B cell (primary cell): ENCODE results near the gene LIPN. TPM values are rescaled to one million over a fixed set of nuclear protein-coding genes. Genes with fewer than 3 reads are reported as not detected.

Experiments used
- ATAC-seq: fragments of 200-7000 bp; cut with Tn5 transposase; one replicate; pipeline ENCODE4 v1.10.0; 2021; ENCODE audit warnings: low read depth, mild to moderate bottlenecking, moderate number of reproducible peaks, moderate library complexity
- CTCF ChIA-PET: fragments of 350-600 bp; sonication (Branson Sonifier 250); formaldehyde crosslinking; loops from one replicate; lab custom pipeline; 2021; ENCODE audit warnings: antibody characterized with exemption, inconsistent platforms; lab: Charles Lee
- POLR2A ChIA-PET: fragments of 350-600 bp; sonication (Branson Sonifier 250); formaldehyde crosslinking; loops from one replicate; lab custom pipeline; 2021; ENCODE audit warnings: antibody characterized with exemption; lab: Charles Lee
- DNase-seq: peaks from one replicate; pipeline ENCODE4 v3.0.0; 2013
- H2AFZ ChIP-seq: 2 replicates; pipeline ENCODE4 v1.6.1; 2012; ENCODE audit warnings: mild to moderate bottlenecking, low read depth, low read length; ENCODE audit not compliant: insufficient read depth, poor library complexity, severe bottlenecking
- H3K27ac ChIP-seq, 2 donors: 1 replicate in 1 of 2; 2 replicates in 1 of 2; pipeline ENCODE4 v1.5.1; 2012 to 2013; ENCODE audit warnings: low read length in 2 of 2, mild to moderate bottlenecking in 2 of 2, moderate library complexity in 1 of 2
- H3K27me3 ChIP-seq, 4 experiments: fragments of 200-600 bp in 1 of 4; sonication (generic) in 1 of 4; replicated peaks in 1 of 4; 1 replicate in 2 of 4; 2 replicates in 2 of 4; pipeline versions ENCODE4 v1.6.1 to v1.7.0; 2013 to 2016; ENCODE audit warnings: low read length in 3 of 4, mild to moderate bottlenecking in 2 of 4, mixed read lengths in 1 of 4, moderate library complexity in 1 of 4; ENCODE audit not compliant: insufficient read depth in 4 of 4, control insufficient read depth in 3 of 4; ENCODE audit errors: control extremely low read depth in 1 of 4
- H3K36me3 ChIP-seq, 2 experiments: replicated peaks in 1 of 2; 1 replicate in 1 of 2; 2 replicates in 1 of 2; pipeline versions ENCODE4 v1.6.1 to v1.7.1; 2013; ENCODE audit warnings: low read length in 1 of 2; ENCODE audit not compliant: insufficient read depth in 2 of 2, control insufficient read depth in 1 of 2; ENCODE audit errors: control extremely low read depth in 1 of 2, extremely low read depth in 1 of 2
- H3K4me1 ChIP-seq, 2 donors: fragments of 200-600 bp in 1 of 2; sonication (generic) in 1 of 2; 1 replicate in 1 of 2; 2 replicates in 1 of 2; pipeline versions ENCODE4 v1.5.1 to v1.6.1; 2013 to 2017; ENCODE audit warnings: low read length in 2 of 2; ENCODE audit not compliant: control insufficient read depth in 2 of 2, insufficient read depth in 2 of 2
- H3K4me2 ChIP-seq: replicated peaks from 2 replicates; pipeline ENCODE3; 2012; ENCODE audit warnings: mild to moderate bottlenecking, low read depth, low read length; ENCODE audit not compliant: poor library complexity, severe bottlenecking
- H3K4me3 ChIP-seq, 5 experiments: fragments of 200-600 bp in 1 of 5; sonication (generic) in 1 of 5; 1 replicate in 3 of 5; 2 replicates in 2 of 5; pipeline versions ENCODE4 v1.5.1 to v1.7.0; 2011 to 2016; ENCODE audit warnings: low read length in 4 of 5, mild to moderate bottlenecking in 4 of 5, low read depth in 2 of 5, control low read depth in 1 of 5, moderate library complexity in 1 of 5; ENCODE audit not compliant: insufficient read depth in 1 of 5; ENCODE audit errors: control extremely low read depth in 1 of 5, extremely low read depth in 1 of 5
- H3K79me2 ChIP-seq: fragments of 200-600 bp; sonication (generic); one replicate; pipeline ENCODE4 v1.6.0; 2016; ENCODE audit warnings: low read length; ENCODE audit not compliant: control insufficient read depth, insufficient read depth
- H3K9ac ChIP-seq: fragments of 200-600 bp; sonication (generic); 2 replicates; pipeline ENCODE4 v1.6.1; 2017; ENCODE audit warnings: mild to moderate bottlenecking, low read length, moderate library complexity
- H3K9me3 ChIP-seq, 3 donors: one replicate each; pipeline versions ENCODE4 v1.6.1 to v1.7.1; 2013; ENCODE audit warnings: low read length in 2 of 3; ENCODE audit not compliant: control insufficient read depth in 2 of 3, insufficient read depth in 1 of 3; ENCODE audit errors: control extremely low read depth in 1 of 3
- H4K20me1 ChIP-seq: 2 replicates; pipeline ENCODE4 v1.6.0; 2012; ENCODE audit warnings: mild to moderate bottlenecking, low read length; ENCODE audit not compliant: insufficient read depth, control insufficient read depth, poor library complexity, severe bottlenecking
- H3K27ac Mint-ChIP-seq: one replicate; pipeline ENCODE4 v1.8.0; 2021; ENCODE audit warnings: mixed read lengths
- H3K27me3 Mint-ChIP-seq: one replicate; pipeline ENCODE4 v1.8.0; 2021; ENCODE audit warnings: mixed read lengths
- H3K4me1 Mint-ChIP-seq: one replicate; pipeline ENCODE4 v1.8.0; 2021; ENCODE audit warnings: mixed read lengths
- H3K4me3 Mint-ChIP-seq: one replicate; pipeline ENCODE4 v1.8.0; 2021; ENCODE audit warnings: mixed read lengths
- H3K9me3 Mint-ChIP-seq: one replicate; pipeline ENCODE4 v1.8.0; 2022; ENCODE audit warnings: mixed read lengths; ENCODE audit not compliant: insufficient read depth
- CTCF ChIP-seq: fragments of 200-600 bp; IDR thresholded peaks from one replicate; pipeline ENCODE4 v1.8.0; 2022; ENCODE audit warnings: antibody characterized with exemption, mild to moderate bottlenecking
- EZH2 ChIP-seq: IDR thresholded peaks from 2 replicates; pipeline ENCODE4 v1.6.1; 2012; ENCODE audit warnings: borderline replicate concordance, low read depth, mild to moderate bottlenecking, moderate library complexity, low read length; ENCODE audit not compliant: insufficient read depth, poor library complexity, severe bottlenecking
- WGBS: methylation state at CpG from one replicate; pipeline ENCODE4 v1.1.5; 2013; ENCODE audit warnings: missing lambda C conversion rate; ENCODE audit not compliant: insufficient coverage; 5-methylcytosine and 5-hydroxymethylcytosine counted together
- intact Hi-C: fragments of 100-400 bp; cut with micrococcal nuclease; formaldehyde crosslinking; loops from one replicate; pipeline ENCODE4 v1.10.0; 2022
- polyA plus RNA-seq: library from polyadenylated mRNA; depleted of rRNA; stranded (reverse); fragments of >200 nt; gene quantifications from 2 replicates; pipeline ENCODE4 v1.2.3, GENCODE V29; 2012
- total RNA-seq, 2 donors: library from RNA; stranded (reverse); fragments of 120-200 nt in 1 of 2; gene quantifications; 1 replicate in 1 of 2; 2 replicates in 1 of 2; pipeline versions ENCODE4 v1.2.3 to v1.2.4, GENCODE V29; 2013 to 2022

The LIPN gene
- total and polyA plus RNA-seq, 2 donors (not counting 1 experiment from before 2014, with no cell fraction given), result 0.12 TPM; not detected in 1

- peaks cover 5% of the 10 kb centered on the region for H3K27me3 Mint-ChIP-seq
- WGBS, result 63% methylated on average over 2 of the region's 3 CpGs
- H3K36me3 ChIP-seq, result no peaks in the 10 kb centered on the region
- no peak overlapping the region for H3K27ac Mint-ChIP-seq
- H3K79me2 ChIP-seq, result no peaks in the 10 kb centered on the region
- H3K9me3 Mint-ChIP-seq, result peaks cover 2% of the 10 kb centered on the region
- no peak for ATAC-seq
- H2AFZ ChIP-seq, result peak overlapping the region; percentile 25
- no peak overlapping the region for H3K4me3 Mint-ChIP-seq
- no peak overlapping the region for H3K27ac ChIP-seq
- TF ChIP-seq EZH2 (no peak), CTCF (no peak)
- H3K9me3 ChIP-seq, result no peaks in the 10 kb centered on the region
- ChIA-PET POLR2A (no interaction called here), CTCF (no interaction called here)
- intact Hi-C loops, result no loop called here
- no peak overlapping the region for H3K9ac ChIP-seq
- H3K4me1 ChIP-seq, result peaks cover 6 to 8% of the 10 kb centered on the region in 2 donors
- H3K4me1 Mint-ChIP-seq, result peaks cover 10% of the 10 kb centered on the region
- DNase-seq, result no peak
- H3K4me3 ChIP-seq, result no peak overlapping the region
- H3K4me2 ChIP-seq, result no peak overlapping the region
- H3K27me3 ChIP-seq, result no peaks in the 10 kb centered on the region
- H4K20me1 ChIP-seq, result no peaks in the 10 kb centered on the region
These were observed 4.1 kb upstream of the LIPN start for GRCh38 chr10:88755753-88756152.

GRCh38 chr10:88756660-88757059 lies 3.2 kb upstream of the LIPN start:
- Histone ChIP-seq H3K4me1 (peaks cover 6 to 8% of the 10 kb centered on the region in 2 donors), H3K36me3 (no peaks in the 10 kb centered on the region), H2AFZ (no peak overlapping the region), H3K4me2 (no peak overlapping the region), H3K79me2 (no peaks in the 10 kb centered on the region), H3K27me3 (no peaks in the 10 kb centered on the region), H4K20me1 (no peaks in the 10 kb centered on the region), H3K27ac (no peak overlapping the region), H3K4me3 (no peak overlapping the region), H3K9me3 (no peaks in the 10 kb centered on the region), H3K9ac (no peak overlapping the region)
- CTCF ChIA-PET, result no interaction called here
- H3K4me3 Mint-ChIP-seq, result no peak overlapping the region
- no peak for DNase-seq
- no peak for ATAC-seq
- H3K4me1 Mint-ChIP-seq, result peaks cover 12% of the 10 kb centered on the region
- POLR2A ChIA-PET, result no interaction called here
- no peak overlapping the region for H3K27ac Mint-ChIP-seq
- TF ChIP-seq EZH2 (no peak), CTCF (no peak)
- no CpG with 5 or more reads among the region's 1 CpG for WGBS
- peaks cover 5% of the 10 kb centered on the region for H3K27me3 Mint-ChIP-seq
- peaks cover 2% of the 10 kb centered on the region for H3K9me3 Mint-ChIP-seq
- intact Hi-C loops, result no loop called here
